PC-3 (cell line): Measurements from ENCODE around the gene SLC9A8. TPM values are rescaled to one million over a fixed set of nuclear protein-coding genes. Genes with fewer than 3 reads are reported as not detected.

Experiments
- ATAC-seq: fragments of 200-7000 bp; cut with Tn5 transposase; 2 replicates; pipeline ENCODE4 v1.9.1; 2020; ENCODE audit warnings: mild to moderate bottlenecking, moderate library complexity
- BruUV-seq: library from RNA; stranded (reverse); fragments of 400-500 nt; replicated peaks from 2 replicates; lab custom pipeline; 2021; lab: Mats Ljungman, UMichigan
- CTCF ChIA-PET: fragments of 300-600 bp; sonication (Branson Sonifier 250); formaldehyde crosslinking; loops from one replicate; lab custom pipeline; 2022; ENCODE audit warnings: antibody characterized with exemption; lab: Charles Lee
- POLR2A ChIA-PET: fragments of 300-600 bp; sonication (Branson Sonifier 250); formaldehyde crosslinking; loops from one replicate; lab custom pipeline; 2022; ENCODE audit warnings: antibody characterized with exemption; ENCODE audit not compliant: unreplicated experiment; lab: Charles Lee
- DNase-seq: peaks from one replicate; pipeline ENCODE4 v3.0.0-alpha.2; 2015
- H2AFZ ChIP-seq: fragments of 300-600 bp; sonication (generic); 2 replicates; pipeline ENCODE4 v1.6.0; 2016; ENCODE audit warnings: antibody characterized with exemption, low read length
- H3F3A ChIP-seq: fragments of 300-600 bp; sonication (generic); one replicate; pipeline ENCODE4 v1.6.0; 2017; ENCODE audit warnings: antibody characterized with exemption, low read length, control low read depth, mild to moderate bottlenecking; ENCODE audit not compliant: unreplicated experiment
- H3K27ac ChIP-seq: fragments of 300-600 bp; sonication (generic); 2 replicates; pipeline ENCODE4 v1.5.1; 2016; ENCODE audit warnings: mild to moderate bottlenecking, low read length
- H3K27me3 ChIP-seq: fragments of 300-600 bp; sonication (generic); 2 replicates; pipeline ENCODE4 v1.6.1; 2016; ENCODE audit warnings: low read length, mixed read lengths
- H3K36me3 ChIP-seq: fragments of 300-600 bp; sonication (generic); 2 replicates; pipeline ENCODE4 v1.6.1; 2016; ENCODE audit warnings: low read depth, mixed run types, low read length, mixed read lengths
- H3K4me1 ChIP-seq: fragments of 300-600 bp; sonication (generic); 2 replicates; pipeline ENCODE4 v1.5.1; 2016; ENCODE audit warnings: low read length; ENCODE audit not compliant: insufficient read depth
- H3K4me2 ChIP-seq: fragments of 300-600 bp; sonication (generic); 2 replicates; pipeline ENCODE4 v1.6.0; 2016; ENCODE audit warnings: low read length
- H3K4me3 ChIP-seq: fragments of 300-600 bp; sonication (generic); 2 replicates; pipeline ENCODE4 v1.5.1; 2016; ENCODE audit warnings: mild to moderate bottlenecking, low read length, mixed read lengths
- H3K79me2 ChIP-seq: fragments of 300-600 bp; sonication (generic); 2 replicates; pipeline ENCODE4 v1.6.1; 2017; ENCODE audit warnings: low read length, mixed read lengths
- H3K9ac ChIP-seq: fragments of 300-600 bp; sonication (generic); 2 replicates; pipeline ENCODE4 v1.6.0; 2016; ENCODE audit warnings: mild to moderate bottlenecking, low read length
- H3K9me2 ChIP-seq: fragments of 300-600 bp; sonication (generic); replicated peaks from 2 replicates; pipeline ENCODE4 v1.6.1; 2016; ENCODE audit warnings: mixed run types, low read length, mixed read lengths
- H3K9me3 ChIP-seq: fragments of 300-600 bp; sonication (generic); 2 replicates; pipeline ENCODE4 v1.6.1; 2016; ENCODE audit warnings: low read length, mixed read lengths
- H4K20me1 ChIP-seq: fragments of 300-600 bp; sonication (generic); 2 replicates; pipeline ENCODE4 v1.6.1; 2016; ENCODE audit warnings: low read length, mixed read lengths
- CTCF ChIP-seq: fragments of 300-600 bp; sonication (generic); conservative IDR thresholded peaks from 2 replicates; pipeline ENCODE4 v1.5.1; 2017; ENCODE audit warnings: antibody characterized with exemption, low read depth, mild to moderate bottlenecking, low read length
- EZH2 ChIP-seq: fragments of 300-600 bp; sonication (generic); IDR thresholded peaks from one replicate; pipeline ENCODE4 v1.6.1; 2017; ENCODE audit warnings: antibody characterized with exemption, mild to moderate bottlenecking, low read length; ENCODE audit not compliant: unreplicated experiment
- EZH2phosphoT487 ChIP-seq: fragments of 300-600 bp; sonication (generic); IDR thresholded peaks from 2 replicates; pipeline ENCODE4 v1.6.1; 2018; ENCODE audit warnings: mild to moderate bottlenecking, antibody characterized with exemption, low read length, borderline replicate concordance
- intact Hi-C: fragments of 100-400 bp; cut with micrococcal nuclease; formaldehyde crosslinking; loops from 2 replicates; pipeline ENCODE4 v1.9.0; 2023
- total RNA-seq: library from RNA; depleted of rRNA; stranded (reverse); fragments of >200 nt; gene quantifications from 2 replicates; pipeline ENCODE4 v1.2.3, GENCODE V29; 2014

Gene SLC9A8
- total RNA-seq, 1 experiment from 2014 or later, result 13.1 TPM

- no peak for DNase-seq
- no peak for TF ChIP-seq EZH2phosphoT487
- H3K9me3 ChIP-seq, result no peaks in the 10 kb centered on the region
- H3K4me3 ChIP-seq, result no peak overlapping the region
- no peak overlapping the region for H2AFZ ChIP-seq
- 0 out of 2 replicates have a peak, but pooled peaks cover 5% of the 10 kb centered on the region for H3K4me1 ChIP-seq
- ChIA-PET POLR2A (no interaction called here), CTCF (interaction anchor here (0.7 to 0.9 kb wide), 3 partner anchors 26 to 276 kb away, joined by 3 to 5 read pairs (median 3); no protein-coding TSS in a partner anchor)
- no peak overlapping the region for H3K4me2 ChIP-seq
- H3K27ac ChIP-seq, result no peak overlapping the region
- no peak for ATAC-seq
- 0 out of 2 replicates have a peak, but pooled peaks cover 4% of the 10 kb centered on the region for H3K36me3 ChIP-seq
- H3K9me2 ChIP-seq, result no peaks in the 10 kb centered on the region
- no peaks in the 10 kb centered on the region for H3K27me3 ChIP-seq
- intact Hi-C loops, result no loop called here
- no peaks in the 10 kb centered on the region for H3F3A ChIP-seq
- H3K79me2 ChIP-seq, result no peaks in the 10 kb centered on the region
- BruUV-seq, result no TSS peak
- no peak overlapping the region for H3K9ac ChIP-seq
- H4K20me1 ChIP-seq, result no peaks in the 10 kb centered on the region
Measured at GRCh38 chr20:49886571-49887213, 74.1 kb downstream of the SLC9A8 start.

- no peak for ATAC-seq
Measured at GRCh38 chr20:49887251-49888211, 74.9 kb downstream of the SLC9A8 start.

More at GRCh38 chr20:49887251-49888211, 74.9 kb downstream of the SLC9A8 start:
- TF ChIP-seq EZH2phosphoT487, result no peak
- no peak for TF ChIP-seq EZH2
- no peak for TF ChIP-seq CTCF
- Histone ChIP-seq H3K4me3 (no peak overlapping the region), H4K20me1 (no peaks in the 10 kb centered on the region), H3K27ac (no peak overlapping the region), H3K9me3 (no peaks in the 10 kb centered on the region), H3F3A (no peaks in the 10 kb centered on the region), H3K79me2 (no peaks in the 10 kb centered on the region), H3K27me3 (no peaks in the 10 kb centered on the region), H3K9ac (no peak overlapping the region), H3K36me3 (0 out of 2 replicates have a peak, but pooled peaks cover 4% of the 10 kb centered on the region), H3K4me1 (0 out of 2 replicates have a peak, but pooled peaks cover 5% of the 10 kb centered on the region), H3K4me2 (no peak overlapping the region), H2AFZ (no peak overlapping the region), H3K9me2 (no peaks in the 10 kb centered on the region)
- no peak for DNase-seq
- BruUV-seq, result no TSS peak
- intact Hi-C loops, result loop anchor here (1.0 to 2.0 kb wide), 2 partner anchors 277 to 346 kb away; no protein-coding TSS in a partner anchor
- CTCF ChIA-PET, result interaction anchor here (0.7 to 1.6 kb wide), 4 partner anchors 25 to 277 kb away, joined by 3 to 6 read pairs (median 4); no protein-coding TSS in a partner anchor
- POLR2A ChIA-PET, result no interaction called here
